Panc1 (cell line): Measurements from ENCODE around the gene SPTBN1.

Source experiments
- CTCF ChIP-seq: fragments of 450-650 bp; IDR thresholded peaks from 2 replicates; pipeline ENCODE4 v1.5.1; 2017; ENCODE audit warnings: mild to moderate bottlenecking
- POLR2AphosphoS5 ChIP-seq: IDR thresholded peaks from 2 replicates; pipeline ENCODE4 v1.6.1; 2012; ENCODE audit warnings: mild to moderate bottlenecking, low read depth, low read length, moderate library complexity

DNA sequence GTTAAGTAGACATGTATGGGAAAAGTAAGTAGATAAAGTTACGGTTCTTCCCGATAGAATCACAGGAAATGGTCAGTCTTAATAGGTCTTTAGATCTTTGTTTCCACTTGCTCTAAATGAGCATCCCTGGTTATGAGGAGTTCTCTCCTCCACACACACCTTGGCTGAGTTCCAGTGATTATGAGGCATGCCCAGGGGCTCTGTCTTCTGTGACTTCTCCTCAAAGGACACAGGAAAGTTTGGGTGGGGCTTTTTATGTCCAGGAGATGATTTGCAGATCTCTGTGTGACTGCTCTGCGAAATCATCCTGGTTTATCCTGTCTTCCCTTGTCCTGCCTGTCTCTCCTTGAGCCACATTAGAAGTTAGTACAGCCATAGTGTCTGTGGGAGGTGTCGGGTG lies 183.5 kb downstream of the SPTBN1 start:
- no peak for TF ChIP-seq POLR2AphosphoS5
- no peak for TF ChIP-seq CTCF
